HK-2 (cell line): ENCODE measurements around the gene ZNF532.
"Not testable (repeated sequence)": the region's sequence is repeated elsewhere in the genome, so short reads cannot be mapped to it uniquely, and the experiment has no call there.

Experiments used
- DNase-seq: peaks from one replicate; pipeline ENCODE4 v3.0.0-alpha.2; 2018; ENCODE audit not compliant: unreplicated experiment

The ZNF532 gene, protein sequence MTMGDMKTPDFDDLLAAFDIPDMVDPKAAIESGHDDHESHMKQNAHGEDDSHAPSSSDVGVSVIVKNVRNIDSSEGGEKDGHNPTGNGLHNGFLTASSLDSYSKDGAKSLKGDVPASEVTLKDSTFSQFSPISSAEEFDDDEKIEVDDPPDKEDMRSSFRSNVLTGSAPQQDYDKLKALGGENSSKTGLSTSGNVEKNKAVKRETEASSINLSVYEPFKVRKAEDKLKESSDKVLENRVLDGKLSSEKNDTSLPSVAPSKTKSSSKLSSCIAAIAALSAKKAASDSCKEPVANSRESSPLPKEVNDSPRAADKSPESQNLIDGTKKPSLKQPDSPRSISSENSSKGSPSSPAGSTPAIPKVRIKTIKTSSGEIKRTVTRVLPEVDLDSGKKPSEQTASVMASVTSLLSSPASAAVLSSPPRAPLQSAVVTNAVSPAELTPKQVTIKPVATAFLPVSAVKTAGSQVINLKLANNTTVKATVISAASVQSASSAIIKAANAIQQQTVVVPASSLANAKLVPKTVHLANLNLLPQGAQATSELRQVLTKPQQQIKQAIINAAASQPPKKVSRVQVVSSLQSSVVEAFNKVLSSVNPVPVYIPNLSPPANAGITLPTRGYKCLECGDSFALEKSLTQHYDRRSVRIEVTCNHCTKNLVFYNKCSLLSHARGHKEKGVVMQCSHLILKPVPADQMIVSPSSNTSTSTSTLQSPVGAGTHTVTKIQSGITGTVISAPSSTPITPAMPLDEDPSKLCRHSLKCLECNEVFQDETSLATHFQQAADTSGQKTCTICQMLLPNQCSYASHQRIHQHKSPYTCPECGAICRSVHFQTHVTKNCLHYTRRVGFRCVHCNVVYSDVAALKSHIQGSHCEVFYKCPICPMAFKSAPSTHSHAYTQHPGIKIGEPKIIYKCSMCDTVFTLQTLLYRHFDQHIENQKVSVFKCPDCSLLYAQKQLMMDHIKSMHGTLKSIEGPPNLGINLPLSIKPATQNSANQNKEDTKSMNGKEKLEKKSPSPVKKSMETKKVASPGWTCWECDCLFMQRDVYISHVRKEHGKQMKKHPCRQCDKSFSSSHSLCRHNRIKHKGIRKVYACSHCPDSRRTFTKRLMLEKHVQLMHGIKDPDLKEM (N-terminal part only)

DNA sequence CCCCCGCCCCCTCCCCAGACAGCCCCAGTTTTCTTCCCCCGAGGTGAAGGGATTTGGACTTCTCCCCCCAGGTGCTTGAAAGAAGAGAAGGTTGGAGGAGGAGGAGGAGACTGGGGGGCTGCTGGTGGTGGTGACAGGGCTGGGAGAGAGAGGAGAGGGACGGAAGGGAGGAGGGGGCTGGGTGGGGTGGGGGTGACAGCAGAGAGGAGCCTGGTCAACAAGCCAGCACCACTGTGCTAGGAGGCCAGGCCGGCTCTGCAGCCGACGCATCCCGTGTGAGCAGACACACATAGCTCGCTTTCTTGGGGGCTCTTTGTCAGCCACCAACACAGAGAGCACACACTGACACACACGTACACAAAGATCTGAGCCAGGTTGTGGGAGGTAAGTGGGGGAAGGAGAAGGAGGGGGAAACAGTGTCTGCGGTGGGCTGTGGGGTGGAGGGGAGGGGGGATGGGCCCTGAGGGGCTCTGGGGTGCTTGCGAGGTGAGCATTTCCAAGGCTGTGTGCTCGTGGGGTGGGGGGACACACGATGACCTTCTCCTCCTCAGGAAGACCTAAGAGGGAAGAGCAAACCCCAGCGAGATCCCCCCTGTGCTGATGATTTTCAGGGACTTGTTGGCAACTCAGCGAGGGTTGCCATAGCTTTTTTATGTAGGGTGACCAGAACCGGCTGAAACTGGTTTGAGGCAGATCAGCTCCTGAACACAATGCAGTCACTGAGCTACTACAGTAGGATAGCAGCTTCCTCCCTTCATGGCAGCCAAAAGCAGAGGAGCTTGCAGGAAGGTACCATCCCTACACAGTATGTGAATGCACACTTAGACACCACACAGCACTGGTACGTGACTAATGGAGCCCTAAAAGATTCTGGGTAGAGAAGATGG, at the start of gene ZNF532:
Gene ZNF532, plus strand, starts transcription at position 732 of the 887 bp plus-strand sequence. CDS start 53,411 bp downstream, outside the sequence.
- no peak for DNase-seq

DNA sequence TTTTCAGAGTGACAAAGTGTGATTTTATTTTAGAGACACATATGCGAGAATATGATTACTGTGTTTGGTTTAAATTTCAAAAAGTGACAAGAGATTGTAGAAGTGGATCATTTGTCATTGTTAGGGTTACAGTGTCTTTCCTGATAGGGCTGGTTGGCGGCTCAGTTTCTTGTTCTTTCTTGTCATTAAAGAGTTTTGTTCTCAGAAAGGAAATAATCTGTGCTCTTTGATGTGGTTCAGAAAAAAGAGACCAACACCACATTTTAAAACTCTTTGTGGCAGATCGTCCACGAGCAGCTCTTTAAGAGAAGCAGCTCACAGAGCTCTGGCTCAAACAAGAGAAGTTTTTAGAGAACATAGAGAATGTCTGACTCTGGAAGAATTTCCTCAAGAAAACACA, 45.6 kb upstream of the ZNF532 start:
- no peak for DNase-seq

DNA sequence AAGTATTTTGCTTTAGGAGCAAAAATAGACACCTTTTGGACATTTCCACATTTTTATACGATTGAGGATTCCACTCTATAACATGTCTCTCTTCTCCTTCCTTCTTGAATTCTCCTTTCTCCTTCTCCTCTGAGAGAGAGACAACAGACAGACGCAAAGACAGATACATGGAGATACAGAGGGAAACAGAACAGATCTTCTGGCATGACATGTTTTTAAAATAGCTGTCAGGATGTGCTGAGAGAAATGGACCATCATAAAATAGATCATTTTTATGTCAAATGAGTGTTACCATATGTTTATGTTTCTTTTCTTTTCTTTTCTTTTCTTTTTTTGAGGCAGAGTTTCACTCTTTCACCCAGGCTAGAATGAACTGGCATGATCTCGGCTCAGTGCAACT, 44.4 kb upstream of the ZNF532 start:
- no peak for DNase-seq

DNA sequence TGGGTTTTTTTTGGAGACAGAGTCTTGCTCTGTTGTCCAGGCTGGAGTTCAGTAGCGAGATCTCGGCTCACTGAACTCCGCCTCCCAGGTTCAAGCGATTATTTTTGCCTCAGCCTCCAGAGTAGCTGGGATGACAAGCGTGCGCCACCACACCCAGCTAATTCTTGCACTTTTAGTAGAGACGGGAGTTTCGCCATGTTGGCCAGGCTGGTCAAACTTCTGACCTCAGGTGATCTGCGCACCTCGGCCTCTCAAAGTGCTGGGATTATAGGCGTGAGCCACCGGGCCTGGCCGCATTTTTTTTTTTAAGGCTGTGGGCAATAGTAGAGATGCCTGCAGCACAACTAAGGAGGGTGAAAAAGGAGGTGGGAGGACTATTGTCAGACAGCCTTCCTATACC, 41.7 kb upstream of the ZNF532 start:
- DNase-seq: no peak

DNA sequence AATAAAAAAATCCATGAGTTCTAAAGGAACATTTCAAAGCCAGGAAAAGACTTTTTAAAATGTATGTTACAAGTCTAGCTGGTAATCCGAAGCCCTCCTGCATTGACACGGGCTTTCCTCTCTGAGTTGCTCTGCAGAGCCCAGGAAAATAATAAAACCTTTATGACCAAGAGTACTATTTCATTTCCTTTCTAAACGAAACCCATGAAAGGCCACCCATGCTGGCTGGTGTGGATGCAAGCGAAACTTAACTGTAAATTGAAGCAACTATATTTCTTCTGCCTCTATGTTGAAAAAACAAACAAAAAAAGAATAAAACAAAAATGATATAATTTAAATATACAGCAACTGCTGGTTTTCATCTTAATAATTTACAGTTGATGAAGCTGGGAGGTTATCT, 41.3 kb upstream of the ZNF532 start:
- no peak for DNase-seq

DNA sequence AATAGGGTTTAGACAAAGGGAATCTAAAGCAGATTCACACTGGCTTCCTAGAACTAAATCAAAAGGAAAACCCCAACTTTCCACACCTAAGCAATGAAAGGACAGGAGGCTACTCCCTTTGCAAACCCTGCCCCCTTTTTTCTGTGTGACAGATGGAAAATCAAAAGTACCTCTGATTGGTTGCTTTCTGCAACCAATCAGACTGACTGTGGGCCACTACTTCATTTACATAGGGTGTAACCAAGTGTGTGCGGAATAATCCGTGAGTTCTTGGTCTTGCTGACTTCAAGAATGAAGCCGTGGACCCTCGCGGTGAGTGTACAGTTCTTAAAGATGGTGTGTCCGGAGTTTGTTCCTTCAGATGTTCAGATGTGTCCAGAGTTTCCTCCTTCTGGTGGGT, 37.8 kb upstream of the ZNF532 start:
- DNase-seq: not testable (repeated sequence)

DNA sequence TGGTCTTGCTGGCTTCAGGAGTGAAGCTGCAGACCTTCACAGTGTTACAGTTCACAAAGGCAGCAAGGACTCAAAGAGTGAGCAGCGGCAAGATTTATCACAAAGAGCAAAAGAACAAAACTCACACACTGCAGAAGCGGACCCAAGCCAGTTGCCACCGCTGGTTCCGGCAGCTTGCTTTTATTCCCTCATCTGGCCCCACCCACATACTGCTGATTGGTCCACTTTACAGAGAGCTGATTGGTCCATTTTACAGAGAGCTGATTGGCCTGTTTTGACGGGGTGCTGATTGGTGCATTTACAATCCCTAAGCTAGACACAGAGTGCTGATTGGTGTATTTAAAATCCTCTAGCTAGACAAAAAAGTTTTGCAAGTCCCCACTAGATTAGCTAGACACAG, 37.2 kb upstream of the ZNF532 start:
- no peak for DNase-seq

DNA sequence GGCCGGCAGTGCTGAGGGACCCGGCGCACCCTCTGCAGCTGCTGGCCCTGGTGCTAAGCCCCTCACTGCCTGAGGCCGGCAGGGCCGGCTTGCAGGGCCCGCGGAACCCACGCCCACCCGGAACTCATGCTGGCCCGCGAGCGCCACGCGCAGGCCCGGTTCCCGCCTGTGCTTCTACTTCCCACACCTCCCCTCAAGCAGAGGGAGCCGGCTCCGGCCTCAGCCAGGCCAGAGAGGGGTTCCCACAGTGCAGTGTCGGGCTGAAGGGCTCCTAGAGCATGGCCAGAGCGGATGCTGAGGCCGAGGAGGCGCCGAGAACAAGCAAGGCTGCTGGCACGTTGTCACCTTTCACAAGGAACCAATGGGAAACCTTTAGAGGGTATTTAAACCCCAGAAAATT, 36.8 kb upstream of the ZNF532 start:
- no peak for DNase-seq

DNA sequence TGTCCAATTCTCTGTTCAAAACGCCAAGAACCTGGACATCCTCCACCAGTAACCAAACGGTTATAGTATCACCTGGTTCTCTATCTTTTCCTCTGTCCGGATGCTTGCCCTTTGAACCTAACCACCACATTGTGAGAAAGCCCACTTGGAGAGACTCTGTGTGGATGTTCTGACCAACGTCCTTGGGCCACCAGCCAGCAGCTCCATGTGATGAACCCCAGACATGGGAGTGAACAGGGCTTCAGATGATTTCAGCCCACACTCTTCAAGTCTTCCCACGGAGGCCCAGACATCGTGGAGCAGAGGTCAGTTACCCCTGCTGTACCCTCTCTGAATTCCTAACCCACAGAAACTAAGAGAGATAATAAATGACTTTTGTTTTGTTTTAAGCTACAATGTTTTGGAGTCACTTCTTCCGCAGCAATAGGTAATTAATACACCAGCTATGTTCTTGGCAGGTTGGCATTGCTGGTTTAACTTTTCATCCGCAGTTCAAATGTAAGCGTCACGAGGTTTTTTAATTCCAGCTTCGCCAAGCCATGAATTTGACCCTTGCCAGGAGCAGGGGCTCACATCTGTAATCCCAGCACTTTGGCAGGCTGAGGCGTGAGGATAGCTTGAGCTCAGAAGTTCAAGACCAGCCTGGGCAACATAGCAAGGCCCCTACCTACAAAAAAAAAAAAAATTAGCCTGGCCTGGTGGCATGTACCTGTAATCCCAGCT, 36.1 kb upstream of the ZNF532 start:
- no peak for DNase-seq

DNA sequence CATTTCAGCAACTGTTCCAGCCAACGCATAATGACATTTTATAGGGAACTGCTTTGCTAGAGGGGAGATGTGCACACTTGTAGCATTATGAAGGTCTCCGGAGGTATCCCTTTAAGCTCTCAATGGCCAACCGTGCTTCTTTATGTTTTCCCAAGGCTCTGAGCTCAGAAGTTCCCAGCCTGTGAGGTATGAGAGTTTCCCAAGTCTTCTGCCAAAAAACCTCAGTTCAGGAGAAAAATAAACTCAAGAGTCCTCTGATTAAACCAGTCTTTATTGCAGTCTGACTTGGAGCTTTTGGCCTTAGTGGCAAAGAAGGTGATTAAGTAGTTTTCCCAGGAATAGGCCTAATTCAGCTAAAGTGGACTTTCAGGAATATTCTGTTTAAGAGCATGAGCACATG, 35.4 kb upstream of the ZNF532 start:
- no peak for DNase-seq

DNA sequence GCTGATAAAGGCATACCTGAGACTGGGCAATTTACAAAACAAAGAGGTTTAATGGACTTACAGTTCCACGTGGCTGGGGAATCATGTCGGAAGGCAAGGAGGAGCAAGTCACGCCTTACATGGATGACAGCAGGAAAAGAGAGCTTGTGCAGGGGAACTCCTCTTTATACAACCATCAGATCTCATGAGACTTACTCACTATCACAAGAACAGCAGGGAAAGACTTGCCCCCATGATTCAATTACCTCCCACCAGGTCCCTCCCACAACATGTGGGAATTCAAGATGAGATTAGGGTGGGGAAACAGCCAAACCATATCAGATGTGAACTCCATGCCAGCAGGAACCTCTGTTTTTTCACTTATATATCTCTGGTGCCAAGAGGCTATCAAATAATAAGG, 34.8 kb upstream of the ZNF532 start:
- DNase-seq: not testable (repeated sequence)

DNA sequence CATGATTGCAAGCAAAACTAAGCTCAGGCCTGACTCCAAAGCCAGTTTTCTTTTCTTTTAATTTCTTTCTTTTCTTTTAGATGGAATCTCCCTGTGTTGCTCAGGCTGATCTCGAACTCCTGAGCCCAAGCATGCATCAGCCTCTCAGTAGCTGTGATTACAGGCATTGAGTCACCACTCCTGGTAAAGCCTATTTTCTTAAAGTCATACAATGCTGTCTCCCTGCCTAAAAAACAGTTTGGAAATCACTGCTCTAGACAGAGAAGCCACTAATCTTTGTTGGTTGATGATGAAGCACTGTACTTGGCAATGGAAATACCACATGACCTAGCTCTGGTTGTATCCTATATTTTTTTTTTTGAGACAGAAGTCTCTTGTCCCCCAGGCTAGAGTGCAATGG, 33.1 kb upstream of the ZNF532 start:
- no peak for DNase-seq

DNA sequence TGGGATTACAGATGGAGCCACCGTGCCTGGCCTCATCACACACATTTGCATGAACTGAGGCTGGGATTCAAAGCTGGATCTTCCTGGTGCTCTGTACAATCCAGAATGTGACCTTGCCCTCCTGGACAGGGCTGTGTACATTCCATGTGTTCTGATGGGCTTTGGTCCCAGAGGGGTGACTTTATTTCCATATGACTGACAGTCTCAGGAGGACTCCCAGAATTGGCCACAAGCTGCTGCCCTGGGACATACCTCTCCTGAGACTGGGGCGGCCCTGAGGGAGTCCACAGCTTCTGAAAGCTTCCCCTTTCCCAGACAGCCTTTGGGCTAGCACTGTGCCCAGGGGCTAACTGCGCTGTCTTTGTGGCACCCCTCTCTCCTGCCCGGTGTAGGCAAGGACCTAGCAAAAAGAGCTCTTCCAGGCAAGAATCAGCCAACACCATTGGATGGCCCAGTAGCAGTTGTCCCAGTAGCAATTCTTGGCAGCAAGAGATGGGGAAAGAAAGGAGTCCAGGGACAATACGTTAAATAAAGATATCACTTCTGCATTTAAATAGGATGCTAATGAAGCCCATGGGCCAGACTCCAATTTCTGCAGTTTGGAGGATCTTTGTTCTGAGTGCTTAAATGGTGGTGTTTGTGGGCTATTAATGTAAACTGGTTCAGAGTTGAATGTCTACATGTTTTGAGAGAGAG, 26.4 kb upstream of the ZNF532 start:
- no peak for DNase-seq

DNA sequence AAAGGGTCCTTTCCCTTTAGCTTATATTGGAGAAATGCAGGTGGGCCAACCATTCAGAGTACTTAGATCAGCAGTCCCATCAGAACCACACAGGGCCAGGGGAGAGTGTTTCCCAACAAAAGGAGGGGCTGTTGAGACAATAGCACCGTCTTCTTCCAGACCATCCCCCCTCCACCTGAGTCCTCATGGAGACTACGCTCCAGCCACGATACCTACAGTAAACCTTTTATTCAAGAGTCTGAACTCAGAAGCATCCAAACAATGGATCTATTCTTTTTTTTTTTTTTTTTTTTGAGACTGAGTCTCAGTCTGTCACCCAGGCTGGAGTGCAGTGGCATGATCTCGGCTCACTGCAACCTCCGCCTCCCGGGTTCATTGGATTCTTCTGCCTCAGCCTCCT, 25.7 kb upstream of the ZNF532 start:
- no peak for DNase-seq

DNA sequence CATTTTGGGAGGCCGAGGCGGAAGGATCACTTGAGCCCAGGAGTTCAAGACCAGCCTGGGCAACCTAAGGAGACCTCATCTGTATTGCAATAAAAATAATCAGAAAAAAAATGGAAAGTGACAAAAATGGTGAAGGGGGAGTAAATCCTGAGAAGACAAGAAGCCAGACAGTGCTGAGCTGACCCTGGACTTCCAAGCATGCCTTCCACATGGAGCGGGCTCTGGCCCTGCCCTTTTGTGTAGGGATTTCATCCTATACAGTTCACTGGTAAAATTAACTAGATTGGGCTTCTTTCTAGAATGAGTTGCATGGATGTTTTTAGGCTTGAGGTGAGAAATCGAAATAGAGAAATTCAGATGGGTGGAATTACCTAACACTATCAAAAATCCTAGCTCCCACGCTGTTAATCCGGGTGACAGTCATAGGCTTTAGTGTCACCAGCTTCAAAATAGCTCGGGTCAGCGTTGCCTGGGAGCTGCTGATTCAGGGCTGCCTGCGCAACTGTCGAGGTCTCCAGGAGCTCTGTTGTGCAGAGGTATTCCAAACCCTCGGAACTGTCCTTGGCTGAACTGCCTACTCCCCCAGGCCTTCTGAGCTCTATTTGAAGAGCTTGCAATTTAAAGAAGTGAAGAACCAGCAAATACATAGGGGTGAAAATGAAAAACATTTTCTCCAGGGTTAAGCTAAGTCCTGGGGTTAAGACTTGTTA, 21.5 kb upstream of the ZNF532 start:
- no peak for DNase-seq

DNA sequence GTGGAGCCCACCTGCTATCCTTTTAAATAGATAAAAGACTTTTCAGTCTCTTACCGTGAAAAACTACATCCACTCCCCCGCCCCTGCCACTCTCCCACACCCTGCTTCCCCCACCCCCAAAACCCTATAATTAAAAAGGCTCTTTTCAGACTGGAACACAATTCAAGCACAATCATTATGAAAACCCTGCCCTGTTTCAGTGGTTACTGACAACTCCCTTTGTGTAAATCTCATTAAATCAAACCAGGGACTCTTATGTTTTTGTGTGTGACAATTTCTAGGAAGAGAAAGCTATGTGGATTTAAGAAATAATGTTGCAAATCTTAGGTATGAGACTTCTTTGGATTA, 21.0 kb upstream of the ZNF532 start:
- DNase-seq: no peak

DNA sequence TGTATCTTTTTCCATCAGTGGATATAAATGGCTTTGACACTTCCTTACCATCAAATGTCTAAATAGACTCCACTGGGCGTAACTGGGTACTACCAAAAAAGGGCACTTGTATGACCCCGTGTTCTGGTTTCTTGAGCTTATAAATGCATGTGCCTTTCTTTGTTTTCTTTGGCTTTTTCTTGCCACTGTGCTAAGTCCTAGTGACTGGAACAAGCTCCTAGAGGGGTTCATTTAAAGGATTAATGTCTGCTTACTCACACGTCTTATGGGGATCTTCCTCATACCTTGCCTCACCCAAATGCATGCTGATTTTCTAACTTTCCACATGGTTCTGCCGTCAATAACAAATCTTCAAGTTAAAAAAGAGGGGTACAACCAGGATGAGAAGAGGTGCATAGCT, 19.8 kb upstream of the ZNF532 start:
- no peak for DNase-seq

DNA sequence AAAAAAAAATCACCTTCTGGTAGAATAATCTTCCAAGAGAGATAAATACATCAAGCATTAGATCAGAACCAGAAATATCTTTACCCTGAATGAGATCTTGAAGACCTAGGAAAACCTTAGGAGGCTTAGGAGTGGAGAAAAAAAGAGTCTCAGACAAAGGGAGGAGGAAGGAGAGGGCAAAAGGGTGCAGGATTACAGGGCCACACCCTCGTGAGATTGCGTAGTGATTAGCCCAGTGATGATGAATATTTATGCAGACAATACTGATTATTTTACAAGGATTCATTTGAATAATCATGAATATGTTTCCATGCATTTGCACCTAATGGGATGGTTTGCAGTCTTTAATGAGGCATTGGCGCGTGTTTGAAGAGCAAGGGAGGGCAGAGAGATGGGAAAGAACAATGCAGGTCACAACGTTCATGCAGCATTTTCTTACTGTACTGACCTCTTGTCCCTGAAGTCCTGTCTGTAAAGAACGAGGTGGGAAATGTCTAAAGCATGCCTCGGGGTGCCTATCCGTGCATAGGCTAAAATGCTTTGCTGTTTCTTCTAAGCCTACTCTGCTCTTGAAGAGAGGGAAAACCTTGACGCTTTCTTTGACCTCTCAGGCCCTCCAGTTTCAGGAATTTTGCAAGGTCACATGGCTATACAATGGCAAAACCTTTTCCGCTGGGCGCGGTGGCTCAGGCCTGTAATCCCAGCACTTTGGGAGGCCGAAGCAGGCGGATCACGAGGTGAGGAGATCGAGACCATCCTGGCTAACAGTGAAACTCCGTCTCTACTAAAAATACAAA, 18.6 kb upstream of the ZNF532 start:
- no peak for DNase-seq
